ENCODE data around the gene LGALS7B. TPM values are rescaled to one million over a fixed set of nuclear protein-coding genes. Genes with fewer than 3 reads are reported as not detected.

The LGALS7B gene
- total and polyA plus RNA-seq, 2 experiments from 2014 or later, result 2.4 to 6.6 TPM

DNA sequence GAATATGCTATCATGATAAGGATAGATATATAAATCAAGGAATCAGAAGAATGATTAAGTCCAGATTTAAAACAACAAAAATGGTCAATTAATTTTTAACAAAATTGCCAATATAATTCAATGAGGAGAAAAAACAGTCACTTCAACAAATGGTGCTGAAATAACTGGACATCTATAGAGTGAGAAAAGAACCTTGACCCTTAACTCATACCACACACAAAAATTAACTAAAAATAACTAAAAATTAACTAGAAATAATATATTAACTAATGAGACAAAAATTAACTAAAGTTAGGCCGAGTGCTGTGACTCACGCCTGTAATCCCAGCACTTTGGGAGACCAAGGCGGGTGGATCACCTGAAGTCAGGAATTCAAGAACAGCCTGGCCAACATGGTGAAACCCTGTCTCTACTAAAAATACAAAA is 25.2 kb upstream of the LGALS7B start (continued):
- TF ChIP-seq, protein P1, sequence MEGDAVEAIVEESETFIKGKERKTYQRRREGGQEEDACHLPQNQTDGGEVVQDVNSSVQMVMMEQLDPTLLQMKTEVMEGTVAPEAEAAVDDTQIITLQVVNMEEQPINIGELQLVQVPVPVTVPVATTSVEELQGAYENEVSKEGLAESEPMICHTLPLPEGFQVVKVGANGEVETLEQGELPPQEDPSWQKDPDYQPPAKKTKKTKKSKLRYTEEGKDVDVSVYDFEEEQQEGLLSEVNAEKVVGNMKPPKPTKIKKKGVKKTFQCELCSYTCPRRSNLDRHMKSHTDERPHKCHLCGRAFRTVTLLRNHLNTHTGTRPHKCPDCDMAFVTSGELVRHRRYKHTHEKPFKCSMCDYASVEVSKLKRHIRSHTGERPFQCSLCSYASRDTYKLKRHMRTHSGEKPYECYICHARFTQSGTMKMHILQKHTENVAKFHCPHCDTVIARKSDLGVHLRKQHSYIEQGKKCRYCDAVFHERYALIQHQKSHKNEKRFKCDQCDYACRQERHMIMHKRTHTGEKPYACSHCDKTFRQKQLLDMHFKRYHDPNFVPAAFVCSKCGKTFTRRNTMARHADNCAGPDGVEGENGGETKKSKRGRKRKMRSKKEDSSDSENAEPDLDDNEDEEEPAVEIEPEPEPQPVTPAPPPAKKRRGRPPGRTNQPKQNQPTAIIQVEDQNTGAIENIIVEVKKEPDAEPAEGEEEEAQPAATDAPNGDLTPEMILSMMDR (conservative IDR thresholded peaks at IDR 0.05; ENCODE audit: low read depth in 2 of 2), result no peak
- TF ChIP-seq, protein P2, sequence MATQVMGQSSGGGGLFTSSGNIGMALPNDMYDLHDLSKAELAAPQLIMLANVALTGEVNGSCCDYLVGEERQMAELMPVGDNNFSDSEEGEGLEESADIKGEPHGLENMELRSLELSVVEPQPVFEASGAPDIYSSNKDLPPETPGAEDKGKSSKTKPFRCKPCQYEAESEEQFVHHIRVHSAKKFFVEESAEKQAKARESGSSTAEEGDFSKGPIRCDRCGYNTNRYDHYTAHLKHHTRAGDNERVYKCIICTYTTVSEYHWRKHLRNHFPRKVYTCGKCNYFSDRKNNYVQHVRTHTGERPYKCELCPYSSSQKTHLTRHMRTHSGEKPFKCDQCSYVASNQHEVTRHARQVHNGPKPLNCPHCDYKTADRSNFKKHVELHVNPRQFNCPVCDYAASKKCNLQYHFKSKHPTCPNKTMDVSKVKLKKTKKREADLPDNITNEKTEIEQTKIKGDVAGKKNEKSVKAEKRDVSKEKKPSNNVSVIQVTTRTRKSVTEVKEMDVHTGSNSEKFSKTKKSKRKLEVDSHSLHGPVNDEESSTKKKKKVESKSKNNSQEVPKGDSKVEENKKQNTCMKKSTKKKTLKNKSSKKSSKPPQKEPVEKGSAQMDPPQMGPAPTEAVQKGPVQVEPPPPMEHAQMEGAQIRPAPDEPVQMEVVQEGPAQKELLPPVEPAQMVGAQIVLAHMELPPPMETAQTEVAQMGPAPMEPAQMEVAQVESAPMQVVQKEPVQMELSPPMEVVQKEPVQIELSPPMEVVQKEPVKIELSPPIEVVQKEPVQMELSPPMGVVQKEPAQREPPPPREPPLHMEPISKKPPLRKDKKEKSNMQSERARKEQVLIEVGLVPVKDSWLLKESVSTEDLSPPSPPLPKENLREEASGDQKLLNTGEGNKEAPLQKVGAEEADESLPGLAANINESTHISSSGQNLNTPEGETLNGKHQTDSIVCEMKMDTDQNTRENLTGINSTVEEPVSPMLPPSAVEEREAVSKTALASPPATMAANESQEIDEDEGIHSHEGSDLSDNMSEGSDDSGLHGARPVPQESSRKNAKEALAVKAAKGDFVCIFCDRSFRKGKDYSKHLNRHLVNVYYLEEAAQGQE (IDR thresholded peaks at IDR 0.05; ENCODE audit: unreplicated experiment), result no peak
- TF ChIP-seq JUNB (IDR thresholded peaks at IDR 0.05; ENCODE audit: unreplicated experiment) (no peak), STAT1 (IDR thresholded peaks at IDR 0.05; ENCODE audit: unreplicated experiment) (no peak), CREB1 (CRISPR knock-in tag; IDR thresholded peaks at IDR 0.05; ENCODE audit: low read depth) (no peak), NANOG (IDR thresholded peaks at IDR 0.05; ENCODE audit: borderline replicate concordance) (no peak)

- Mint-ChIP-seq H3K27me3 (ENCODE audit: insufficient read depth, low read depth, poor library complexity) (peaks cover 3% of the 10 kb centered on the region), H3K4me1 (peaks cover 4% of the 10 kb centered on the region; the same call in 2 of the 3 replicates), H3K4me3 (no peak overlapping the region), H3K36me3 (ENCODE audit: low read depth) (no peaks in the 10 kb centered on the region; the same call in 2 of the 3 replicates), H3K27ac (no peak overlapping the region), H3K9me3 (no peaks in the 10 kb centered on the region)
- Histone ChIP-seq H3K9me2 (ENCODE audit: insufficient read depth) (no peaks in the 10 kb centered on the region), H3K27me3 (ENCODE audit: insufficient read depth) (0 out of 2 replicates have a peak, but pooled peaks cover 4% of the 10 kb centered on the region), H4K20me1 (replicated peaks; ENCODE audit: insufficient read depth) (no peaks in the 10 kb centered on the region), H3K79me2 (replicated peaks; ENCODE audit: insufficient read depth) (no peaks in the 10 kb centered on the region), H3K36me3 (ENCODE audit: insufficient read depth) (no peaks in the 10 kb centered on the region), H2AFZ (no peak overlapping the region), H3F3A (replicated peaks; ENCODE audit: low read depth) (peaks cover 4% of the 10 kb centered on the region; the same call in 1 of the 2 replicates), H3K27ac (ENCODE audit: low read depth) (no peak overlapping the region), H3K4me1 (ENCODE audit: insufficient read depth) (no peaks in the 10 kb centered on the region), H3K4me3 (no peak overlapping the region), H3K4me2 (no peak overlapping the region)
- no peak for ATAC-seq
- DNase-seq (ENCODE audit: low spot score), result no peak
- TF ChIP-seq EZH2 (IDR thresholded peaks at IDR 0.05; ENCODE audit: low read depth, unreplicated experiment) (no peak), EZH2phosphoT487 (IDR thresholded peaks at IDR 0.05; ENCODE audit: unreplicated experiment) (no peak), POLR2AphosphoS5 (IDR thresholded peaks at IDR 0.05; ENCODE audit: low read depth) (no peak), JUNB (IDR thresholded peaks at IDR 0.05; ENCODE audit: unreplicated experiment) (no peak), ETS1 (IDR thresholded peaks at IDR 0.05) (no peak)
- TF ChIP-seq, protein P3, sequence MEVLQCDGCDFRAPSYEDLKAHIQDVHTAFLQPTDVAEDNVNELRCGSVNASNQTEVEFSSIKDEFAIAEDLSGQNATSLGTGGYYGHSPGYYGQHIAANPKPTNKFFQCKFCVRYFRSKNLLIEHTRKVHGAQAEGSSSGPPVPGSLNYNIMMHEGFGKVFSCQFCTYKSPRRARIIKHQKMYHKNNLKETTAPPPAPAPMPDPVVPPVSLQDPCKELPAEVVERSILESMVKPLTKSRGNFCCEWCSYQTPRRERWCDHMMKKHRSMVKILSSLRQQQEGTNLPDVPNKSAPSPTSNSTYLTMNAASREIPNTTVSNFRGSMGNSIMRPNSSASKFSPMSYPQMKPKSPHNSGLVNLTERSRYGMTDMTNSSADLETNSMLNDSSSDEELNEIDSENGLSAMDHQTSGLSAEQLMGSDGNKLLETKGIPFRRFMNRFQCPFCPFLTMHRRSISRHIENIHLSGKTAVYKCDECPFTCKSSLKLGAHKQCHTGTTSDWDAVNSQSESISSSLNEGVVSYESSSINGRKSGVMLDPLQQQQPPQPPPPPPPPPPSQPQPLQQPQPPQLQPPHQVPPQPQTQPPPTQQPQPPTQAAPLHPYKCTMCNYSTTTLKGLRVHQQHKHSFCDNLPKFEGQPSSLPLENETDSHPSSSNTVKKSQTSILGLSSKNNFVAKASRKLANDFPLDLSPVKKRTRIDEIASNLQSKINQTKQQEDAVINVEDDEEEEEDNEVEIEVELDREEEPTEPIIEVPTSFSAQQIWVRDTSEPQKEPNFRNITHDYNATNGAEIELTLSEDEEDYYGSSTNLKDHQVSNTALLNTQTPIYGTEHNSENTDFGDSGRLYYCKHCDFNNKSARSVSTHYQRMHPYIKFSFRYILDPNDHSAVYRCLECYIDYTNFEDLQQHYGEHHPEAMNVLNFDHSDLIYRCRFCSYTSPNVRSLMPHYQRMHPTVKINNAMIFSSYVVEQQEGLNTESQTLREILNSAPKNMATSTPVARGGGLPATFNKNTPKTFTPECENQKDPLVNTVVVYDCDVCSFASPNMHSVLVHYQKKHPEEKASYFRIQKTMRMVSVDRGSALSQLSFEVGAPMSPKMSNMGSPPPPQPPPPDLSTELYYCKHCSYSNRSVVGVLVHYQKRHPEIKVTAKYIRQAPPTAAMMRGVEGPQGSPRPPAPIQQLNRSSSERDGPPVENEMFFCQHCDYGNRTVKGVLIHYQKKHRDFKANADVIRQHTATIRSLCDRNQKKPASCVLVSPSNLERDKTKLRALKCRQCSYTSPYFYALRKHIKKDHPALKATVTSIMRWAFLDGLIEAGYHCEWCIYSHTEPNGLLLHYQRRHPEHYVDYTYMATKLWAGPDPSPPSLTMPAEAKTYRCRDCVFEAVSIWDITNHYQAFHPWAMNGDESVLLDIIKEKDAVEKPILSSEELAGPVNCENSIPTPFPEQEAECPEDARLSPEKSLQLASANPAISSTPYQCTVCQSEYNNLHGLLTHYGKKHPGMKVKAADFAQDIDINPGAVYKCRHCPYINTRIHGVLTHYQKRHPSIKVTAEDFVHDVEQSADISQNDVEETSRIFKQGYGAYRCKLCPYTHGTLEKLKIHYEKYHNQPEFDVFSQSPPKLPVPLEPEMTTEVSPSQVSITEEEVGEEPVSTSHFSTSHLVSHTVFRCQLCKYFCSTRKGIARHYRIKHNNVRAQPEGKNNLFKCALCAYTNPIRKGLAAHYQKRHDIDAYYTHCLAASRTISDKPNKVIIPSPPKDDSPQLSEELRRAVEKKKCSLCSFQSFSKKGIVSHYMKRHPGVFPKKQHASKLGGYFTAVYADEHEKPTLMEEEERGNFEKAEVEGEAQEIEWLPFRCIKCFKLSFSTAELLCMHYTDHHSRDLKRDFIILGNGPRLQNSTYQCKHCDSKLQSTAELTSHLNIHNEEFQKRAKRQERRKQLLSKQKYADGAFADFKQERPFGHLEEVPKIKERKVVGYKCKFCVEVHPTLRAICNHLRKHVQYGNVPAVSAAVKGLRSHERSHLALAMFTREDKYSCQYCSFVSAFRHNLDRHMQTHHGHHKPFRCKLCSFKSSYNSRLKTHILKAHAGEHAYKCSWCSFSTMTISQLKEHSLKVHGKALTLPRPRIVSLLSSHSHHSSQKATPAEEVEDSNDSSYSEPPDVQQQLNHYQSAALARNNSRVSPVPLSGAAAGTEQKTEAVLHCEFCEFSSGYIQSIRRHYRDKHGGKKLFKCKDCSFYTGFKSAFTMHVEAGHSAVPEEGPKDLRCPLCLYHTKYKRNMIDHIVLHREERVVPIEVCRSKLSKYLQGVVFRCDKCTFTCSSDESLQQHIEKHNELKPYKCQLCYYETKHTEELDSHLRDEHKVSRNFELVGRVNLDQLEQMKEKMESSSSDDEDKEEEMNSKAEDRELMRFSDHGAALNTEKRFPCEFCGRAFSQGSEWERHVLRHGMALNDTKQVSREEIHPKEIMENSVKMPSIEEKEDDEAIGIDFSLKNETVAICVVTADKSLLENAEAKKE (CRISPR knock-in tag; IDR thresholded peaks at IDR 0.05), result no peak
Measured at GRCh38 chr19:38765214-38765613, 23.8 kb upstream of the LGALS7B start.
